IPS-18c (cell line): ENCODE results near the gene DHRS12.

ENCODE experiments used
- H3K4me3 ChIP-seq: 2 replicates; pipeline ENCODE4 v1.7.0; 2013; ENCODE audit warnings: low read depth, mild to moderate bottlenecking, low read length, moderate library complexity; ENCODE audit not compliant: insufficient read depth
- H3K9me3 ChIP-seq: one replicate; pipeline ENCODE4 v1.6.1; 2013; ENCODE audit warnings: mild to moderate bottlenecking, low read length, moderate library complexity; ENCODE audit not compliant: control insufficient read depth, insufficient read depth

Gene DHRS12

DNA sequence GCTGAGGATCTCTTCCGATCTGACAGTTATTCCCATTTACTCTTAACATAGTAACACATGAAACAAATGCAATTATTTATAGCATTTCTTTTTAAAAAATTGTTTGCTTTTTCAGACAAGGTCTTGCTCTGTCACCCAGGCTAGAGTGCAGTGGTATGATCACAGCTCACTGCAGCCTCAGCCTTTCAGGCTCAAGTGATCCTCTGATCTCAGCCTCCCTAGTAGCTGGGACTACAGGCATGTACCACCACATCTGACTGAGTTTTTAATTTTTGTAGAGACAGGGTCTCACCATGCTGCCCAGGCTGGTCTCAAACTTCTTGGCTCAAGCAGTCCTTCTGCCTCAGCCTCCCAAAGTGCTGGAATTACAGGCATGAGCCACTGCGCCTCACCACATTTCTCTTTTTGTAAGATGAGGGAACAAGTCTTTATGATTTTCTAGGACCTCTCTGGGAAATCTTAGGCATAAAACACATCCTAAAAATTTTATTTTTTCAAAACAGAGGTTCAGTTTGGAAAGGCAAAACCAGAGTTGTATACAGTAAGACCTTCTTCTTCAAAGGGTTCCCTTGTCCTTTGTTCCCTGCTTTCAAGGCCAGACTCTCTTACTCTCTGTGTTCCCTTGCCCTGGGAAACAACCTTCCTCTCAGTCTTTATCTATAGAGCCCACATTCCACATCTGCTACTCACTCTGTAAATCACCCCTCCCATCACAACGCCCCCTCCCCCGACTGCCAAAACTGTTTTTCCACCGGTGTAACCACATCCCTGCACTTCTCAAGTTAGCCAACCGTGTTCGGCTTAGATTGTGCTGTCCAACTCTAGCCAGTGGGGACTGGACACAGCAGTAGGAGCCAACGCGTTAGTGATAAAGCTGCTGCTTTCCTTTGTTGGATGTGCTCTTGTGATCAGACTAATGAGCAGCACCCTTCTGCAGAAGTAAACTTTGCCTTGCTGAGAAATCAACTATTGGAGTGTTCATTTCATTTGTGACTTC lies 56.2 kb downstream of the DHRS12 start:
- no peaks in the 10 kb centered on the region for H3K9me3 ChIP-seq

GRCh38 chr13:51746802-51747201 lies 57.2 kb downstream of the DHRS12 start:
- Histone ChIP-seq H3K9me3 (no peaks in the 10 kb centered on the region), H3K4me3 (no peak overlapping the region)

More for the DNA sequence above, 56.2 kb downstream of the DHRS12 start:
- no peak overlapping the region for H3K4me3 ChIP-seq

DNA sequence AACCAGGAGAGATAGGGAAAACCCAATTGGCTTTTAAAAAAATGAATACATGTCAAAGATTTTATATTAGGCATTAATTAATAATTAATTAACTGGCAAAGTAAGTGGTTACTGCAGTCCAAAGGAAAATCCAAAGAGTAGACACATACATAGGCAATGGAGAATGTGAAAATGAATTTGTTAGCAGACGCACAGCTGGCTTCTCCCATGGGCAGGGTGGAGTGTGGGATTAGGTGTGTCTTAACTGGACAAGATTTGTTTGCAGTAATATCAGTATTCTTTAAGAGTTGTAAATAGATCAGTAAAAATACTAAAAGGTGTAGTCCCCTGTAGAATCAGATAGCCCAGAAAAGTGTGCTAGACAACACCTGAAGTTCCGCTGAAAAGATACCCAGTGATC lies 58.7 kb downstream of the DHRS12 start:
- no peak overlapping the region for H3K4me3 ChIP-seq
- H3K9me3 ChIP-seq = no peaks in the 10 kb centered on the region

DNA sequence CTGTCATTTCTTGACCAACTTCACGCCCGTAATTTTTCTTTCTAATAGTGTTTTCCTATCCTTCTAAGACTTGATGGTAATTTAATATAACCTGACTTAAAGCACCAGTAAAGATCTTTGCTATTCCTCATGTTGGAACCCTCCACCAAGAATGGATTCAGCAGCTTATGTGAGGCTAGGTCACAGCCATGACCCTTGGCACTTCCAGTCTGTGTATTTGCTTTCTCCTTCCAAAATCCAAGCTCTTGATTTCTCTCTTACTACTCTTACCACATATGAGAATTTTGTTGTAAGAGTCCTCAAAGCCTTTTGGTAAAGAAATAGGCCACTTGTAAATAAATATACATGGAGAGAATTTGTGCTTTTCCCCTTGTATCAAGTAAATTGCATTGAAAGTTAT lies 61.4 kb downstream of the DHRS12 start:
- Histone ChIP-seq H3K9me3 (no peaks in the 10 kb centered on the region), H3K4me3 (no peak overlapping the region)

- no peaks in the 10 kb centered on the region for H3K9me3 ChIP-seq
- H3K4me3 ChIP-seq = no peak overlapping the region
Measured at GRCh38 chr13:51742031-51742430, 61.9 kb downstream of the DHRS12 start.

- Histone ChIP-seq H3K9me3 (no peaks in the 10 kb centered on the region), H3K4me3 (no peak overlapping the region)
Measured at GRCh38 chr13:51740698-51741097, 63.3 kb downstream of the DHRS12 start.

DNA sequence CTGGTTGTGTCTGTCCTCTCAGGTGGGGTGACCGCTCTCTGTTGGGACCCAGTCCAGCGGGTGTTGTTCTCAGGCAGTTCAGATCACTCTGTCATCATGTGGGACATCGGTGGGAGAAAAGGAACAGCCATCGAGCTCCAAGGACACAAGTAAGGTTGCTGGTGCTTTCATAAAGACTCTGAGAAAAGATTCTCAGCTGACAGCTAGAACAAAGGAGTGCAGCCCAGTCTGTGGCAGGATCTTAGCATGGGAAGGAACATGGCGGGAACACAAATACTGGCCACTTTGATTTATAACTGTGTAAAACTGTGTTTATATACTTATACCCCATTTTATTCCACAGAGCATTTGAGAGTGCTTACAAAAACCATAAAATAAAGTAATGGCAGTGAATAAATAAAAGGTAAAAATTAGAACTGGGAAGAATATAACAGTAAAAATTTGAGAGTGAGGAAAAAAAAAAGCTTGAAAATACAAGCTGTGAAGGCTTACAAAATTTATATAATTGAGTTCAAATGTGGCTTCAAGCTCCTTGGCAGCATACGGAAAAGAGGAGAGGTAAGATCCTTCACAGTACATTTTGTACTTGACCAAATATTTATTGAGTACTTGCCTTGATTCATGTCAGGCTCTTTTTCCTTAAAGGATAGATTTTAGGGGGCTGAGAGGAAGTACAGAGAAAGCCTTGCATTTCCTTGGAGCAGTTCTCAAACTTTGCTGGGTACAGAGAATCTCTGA lies 64.8 kb downstream of the DHRS12 start:
- H3K4me3 ChIP-seq = no peak overlapping the region
- no peaks in the 10 kb centered on the region for H3K9me3 ChIP-seq

DNA sequence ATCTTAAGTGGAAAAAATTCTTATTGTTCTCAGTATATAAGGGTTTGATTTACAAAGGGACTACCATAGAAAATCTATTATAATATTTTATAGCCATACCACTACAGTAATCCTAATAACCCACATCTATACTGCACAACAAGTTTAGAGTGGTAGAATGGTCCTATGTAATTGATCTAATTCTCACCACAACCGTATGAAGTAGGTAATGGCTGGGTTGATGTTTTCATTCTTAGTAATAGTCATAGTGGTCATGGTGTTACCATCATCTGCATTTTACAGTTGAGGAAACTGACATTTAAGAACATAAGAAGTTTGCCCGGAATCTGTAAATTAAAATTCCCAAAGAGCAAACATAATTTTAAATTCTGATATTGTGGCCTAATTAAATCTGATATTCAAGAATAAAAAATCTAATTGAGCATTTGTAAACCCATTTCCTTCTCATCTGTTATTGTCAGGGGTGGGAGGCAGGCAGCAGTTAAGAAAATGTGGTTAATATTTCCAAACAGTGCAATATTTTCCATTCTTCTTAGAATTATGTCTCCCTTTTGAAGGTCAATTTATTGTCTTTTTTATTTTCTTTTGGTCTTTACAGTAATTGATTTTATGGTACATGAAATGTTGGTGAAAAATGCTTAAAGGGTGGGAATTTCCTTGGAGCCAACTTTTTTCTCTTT lies 65.6 kb downstream of the DHRS12 start:
- no peak overlapping the region for H3K4me3 ChIP-seq
- no peaks in the 10 kb centered on the region for H3K9me3 ChIP-seq

- Histone ChIP-seq H3K4me3 (no peak overlapping the region), H3K9me3 (no peaks in the 10 kb centered on the region)
Measured at GRCh38 chr13:51737609-51738008, 66.4 kb downstream of the DHRS12 start.

DNA sequence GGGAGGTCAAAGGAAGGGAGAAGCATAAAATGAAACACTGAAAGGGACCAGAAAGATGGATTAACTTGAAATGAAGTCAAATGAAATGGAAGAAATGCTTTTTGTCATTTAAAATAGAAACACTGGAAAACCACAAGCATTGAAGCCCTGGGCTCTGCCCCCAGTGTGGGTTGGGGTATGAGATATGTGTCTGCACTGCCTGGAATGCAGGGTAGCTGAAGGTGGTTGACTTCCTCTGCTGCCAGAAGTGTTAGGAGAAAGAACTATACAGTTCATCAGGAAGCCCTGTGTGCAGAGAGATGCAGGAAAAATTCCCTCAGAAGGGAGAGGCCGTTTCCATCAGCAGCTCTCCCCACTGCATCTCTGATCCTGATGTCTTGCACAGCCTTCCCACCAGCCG lies 69.2 kb downstream of the DHRS12 start:
- no peaks in the 10 kb centered on the region for H3K9me3 ChIP-seq
- H3K4me3 ChIP-seq = no peak overlapping the region

DNA sequence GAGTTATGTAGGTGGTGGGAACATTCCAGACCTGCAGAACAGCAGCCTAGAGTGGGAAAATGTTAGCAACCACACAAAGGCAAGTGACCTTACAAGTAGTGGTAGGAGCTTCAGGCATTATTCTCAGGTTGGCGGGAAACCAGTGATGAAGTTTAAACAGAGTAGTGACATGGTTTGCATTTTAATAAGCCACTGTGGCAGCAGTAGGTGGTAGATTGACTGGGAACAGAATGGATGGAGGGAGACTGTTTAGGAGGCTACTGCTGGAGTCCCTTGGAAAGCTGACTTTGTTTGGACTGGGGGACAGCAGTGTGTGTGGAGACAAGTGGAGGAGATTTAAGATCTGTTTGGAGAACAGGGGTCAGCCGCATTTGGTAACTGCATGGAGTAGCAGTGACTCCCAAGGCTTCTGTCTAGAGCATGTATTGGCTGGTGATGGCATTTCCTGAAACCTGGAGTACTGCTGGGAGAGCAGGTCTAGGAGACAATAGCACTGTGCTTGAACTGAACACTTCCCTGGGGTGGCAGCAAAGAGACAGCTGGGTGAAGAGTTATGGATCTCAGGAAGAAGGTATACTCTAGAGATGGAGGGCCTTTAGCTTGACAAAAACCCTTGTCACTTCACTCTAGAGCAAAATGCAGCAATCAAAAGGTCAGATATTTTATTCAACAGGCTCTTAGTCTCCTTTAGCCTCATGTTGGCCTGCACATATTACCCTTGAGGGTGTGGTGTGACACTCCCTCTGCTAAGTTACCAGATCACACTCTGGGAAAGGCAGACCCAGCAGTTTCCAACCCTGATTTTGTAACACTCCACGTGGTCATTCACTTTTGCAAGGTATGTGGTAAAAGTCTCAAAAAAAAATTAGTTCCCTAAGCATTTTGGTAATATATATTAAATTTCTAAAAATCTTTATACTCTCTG lies 70.3 kb downstream of the DHRS12 start:
- H3K9me3 ChIP-seq = no peaks in the 10 kb centered on the region
- H3K4me3 ChIP-seq = no peak overlapping the region

- Histone ChIP-seq H3K4me3 (no peak overlapping the region), H3K9me3 (no peaks in the 10 kb centered on the region)
Measured at GRCh38 chr13:51731759-51732158, 72.2 kb downstream of the DHRS12 start.

GRCh38 chr13:51730927-51731326 lies 73.0 kb downstream of the DHRS12 start:
- no peak overlapping the region for H3K4me3 ChIP-seq
- no peaks in the 10 kb centered on the region for H3K9me3 ChIP-seq

- Histone ChIP-seq H3K4me3 (no peak overlapping the region), H3K9me3 (no peaks in the 10 kb centered on the region)
Measured at GRCh38 chr13:51729866-51730553, 74.0 kb downstream of the DHRS12 start.

DNA sequence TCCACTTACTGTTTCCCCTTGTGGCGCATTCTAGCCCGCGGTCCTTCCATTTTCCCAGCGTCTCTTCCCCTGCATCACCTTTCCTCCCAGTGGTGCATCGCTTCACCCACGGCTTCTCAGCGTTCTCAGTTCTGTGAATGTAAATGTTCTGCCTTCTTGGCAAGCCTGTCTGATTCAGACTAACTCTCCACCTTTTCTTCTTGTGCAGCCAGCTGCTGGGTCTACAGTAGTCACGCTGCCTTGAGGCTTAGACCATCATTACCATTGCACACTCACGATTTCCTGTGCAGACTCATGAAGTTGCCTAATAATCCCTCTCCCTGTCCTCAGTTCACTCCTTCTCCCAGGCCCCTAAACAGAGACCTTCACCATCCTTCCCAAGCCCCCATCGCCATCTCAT lies 75.0 kb downstream of the DHRS12 start:
- Histone ChIP-seq H3K9me3 (no peaks in the 10 kb centered on the region), H3K4me3 (no peak overlapping the region)

GRCh38 chr13:51728275-51728673 lies 75.7 kb downstream of the DHRS12 start:
- no peaks in the 10 kb centered on the region for H3K9me3 ChIP-seq
- H3K4me3 ChIP-seq = no peak overlapping the region
